GM12878 (cell line): ENCODE results near the gene AOPEP.
"Not testable (repeated sequence)": the region's sequence is repeated elsewhere in the genome, so short reads cannot be mapped to it uniquely, and the experiment has no call there.

ENCODE experiments used
- CREB1 ChIP-seq: IDR thresholded peaks from 2 replicates; pipeline ENCODE4 v1.6.1; 2012; ENCODE audit warnings: low read depth, mild to moderate bottlenecking, inconsistent platforms
- CREM ChIP-seq: IDR thresholded peaks from 2 replicates; pipeline ENCODE4 v1.6.1; 2014; ENCODE audit warnings: antibody characterized with exemption, low read depth
- CTCF ChIP-seq, 3 experiments: IDR thresholded peaks in 2 of 3; conservative IDR thresholded peaks in 1 of 3; 2 replicates each; pipeline ENCODE4 v1.5.1; 2011; ENCODE audit warnings: low read depth in 3 of 3, low read length in 3 of 3, mild to moderate bottlenecking in 3 of 3, control low read depth in 2 of 3, moderate library complexity in 2 of 3, inconsistent platforms in 1 of 3, mixed read lengths in 1 of 3; ENCODE audit not compliant: control insufficient read depth in 2 of 3, insufficient read depth in 1 of 3; ENCODE audit errors: extremely low read depth in 1 of 3
- DPF2 ChIP-seq: fragments of 450-650 bp; IDR thresholded peaks from 2 replicates; pipeline ENCODE4 v1.6.1; 2017; ENCODE audit warnings: mild to moderate bottlenecking
- MXI1 ChIP-seq: fragments of 150-350 bp; IDR thresholded peaks from 2 replicates; pipeline ENCODE4 v1.6.1; 2011; ENCODE audit warnings: low read depth, mild to moderate bottlenecking, inconsistent platforms, low read length, improper control_type of control experiment
- NFIC ChIP-seq: IDR thresholded peaks from 2 replicates; pipeline ENCODE4 v1.6.1; 2012; ENCODE audit warnings: low read depth, mild to moderate bottlenecking, inconsistent platforms, low read length, moderate library complexity
- PBX3 ChIP-seq: IDR thresholded peaks from 2 replicates; pipeline ENCODE4 v1.6.1; 2011; ENCODE audit warnings: mild to moderate bottlenecking, low read depth, low read length, moderate library complexity; ENCODE audit not compliant: insufficient replicate concordance
- POLR2A ChIP-seq: IDR thresholded peaks from 2 replicates; pipeline ENCODE4 v1.6.1; 2011; ENCODE audit warnings: low read depth, mild to moderate bottlenecking, low read length
- RFX5 ChIP-seq: IDR thresholded peaks from 2 replicates; pipeline ENCODE4 v1.6.1; 2011; ENCODE audit warnings: low read depth, low read length, improper control_type of control experiment
- SUPT20H ChIP-seq: IDR thresholded peaks from 2 replicates; pipeline ENCODE4 v1.6.1; 2011; ENCODE audit warnings: low read depth, mild to moderate bottlenecking, low read length, moderate library complexity, borderline replicate concordance; ENCODE audit not compliant: control insufficient read depth
- TAF1 ChIP-seq: IDR thresholded peaks from 2 replicates; pipeline ENCODE4 v1.6.1; 2011; ENCODE audit warnings: mild to moderate bottlenecking, low read depth, low read length, borderline replicate concordance

GRCh38 chr9:94965631-94966030 is 239.1 kb downstream of the AOPEP start:
- not testable (repeated sequence) for TF ChIP-seq RFX5; POLR2A; TAF1; CTCF (IDR thresholded peaks at IDR 0.05 in 2 of 3, conservative IDR thresholded peaks at IDR 0.05 in 1 of 3; ENCODE audit: control insufficient read depth in 2 of 3, extremely low read depth in 1 of 3, insufficient read depth in 1 of 3, low read depth in 3 of 3, low read length in 3 of 3); SUPT20H; MXI1; NFIC; CREB1; DPF2; CREM; PBX3
